ENCODE measurements around the gene C1QTNF12.
A peak's percentile ranks its signal among the peaks of the same experiment; 100 is the strongest.
"Not testable (repeated sequence)": the region's sequence is repeated elsewhere in the genome, so short reads cannot be mapped to it uniquely, and the experiment has no call there.

Gene C1QTNF12

GRCh38 chr1:1253972-1254666, 7.6 kb upstream of the C1QTNF12 start:
- DNase-seq (ENCODE audit: low spot score) (peak; percentile 65), ATAC-seq (ENCODE audit: low read depth) (no peak)
- H3K27ac ChIP-seq (ENCODE audit: poor library complexity, severe bottlenecking) = no peak overlapping the region
- TF ChIP-seq, protein P1, sequence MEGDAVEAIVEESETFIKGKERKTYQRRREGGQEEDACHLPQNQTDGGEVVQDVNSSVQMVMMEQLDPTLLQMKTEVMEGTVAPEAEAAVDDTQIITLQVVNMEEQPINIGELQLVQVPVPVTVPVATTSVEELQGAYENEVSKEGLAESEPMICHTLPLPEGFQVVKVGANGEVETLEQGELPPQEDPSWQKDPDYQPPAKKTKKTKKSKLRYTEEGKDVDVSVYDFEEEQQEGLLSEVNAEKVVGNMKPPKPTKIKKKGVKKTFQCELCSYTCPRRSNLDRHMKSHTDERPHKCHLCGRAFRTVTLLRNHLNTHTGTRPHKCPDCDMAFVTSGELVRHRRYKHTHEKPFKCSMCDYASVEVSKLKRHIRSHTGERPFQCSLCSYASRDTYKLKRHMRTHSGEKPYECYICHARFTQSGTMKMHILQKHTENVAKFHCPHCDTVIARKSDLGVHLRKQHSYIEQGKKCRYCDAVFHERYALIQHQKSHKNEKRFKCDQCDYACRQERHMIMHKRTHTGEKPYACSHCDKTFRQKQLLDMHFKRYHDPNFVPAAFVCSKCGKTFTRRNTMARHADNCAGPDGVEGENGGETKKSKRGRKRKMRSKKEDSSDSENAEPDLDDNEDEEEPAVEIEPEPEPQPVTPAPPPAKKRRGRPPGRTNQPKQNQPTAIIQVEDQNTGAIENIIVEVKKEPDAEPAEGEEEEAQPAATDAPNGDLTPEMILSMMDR (IDR thresholded peaks at IDR 0.05; ENCODE audit: poor library complexity, severe bottlenecking) = no peak
- no peak overlapping the region for H3K4me3 ChIP-seq (ENCODE audit: severe bottlenecking)
- H3K9me3 ChIP-seq (ENCODE audit: severe bottlenecking) = no peaks in the 10 kb centered on the region
- H3K4me1 ChIP-seq (ENCODE audit: insufficient read depth, poor library complexity, severe bottlenecking) = peaks cover 10% of the 10 kb centered on the region
- H3K36me3 ChIP-seq (ENCODE audit: low read depth) = peaks cover 42% of the 10 kb centered on the region
- no peaks in the 10 kb centered on the region for H3K27me3 ChIP-seq (ENCODE audit: insufficient read depth, poor library complexity, severe bottlenecking)

- Histone ChIP-seq H3K27me3 (ENCODE audit: insufficient read depth, poor library complexity, severe bottlenecking) (no peaks in the 10 kb centered on the region), H3K4me1 (ENCODE audit: insufficient read depth, poor library complexity, severe bottlenecking) (peaks cover 10% of the 10 kb centered on the region), H3K36me3 (ENCODE audit: low read depth) (peaks cover 41% of the 10 kb centered on the region), H3K9me3 (ENCODE audit: severe bottlenecking) (no peaks in the 10 kb centered on the region), H3K27ac (ENCODE audit: poor library complexity, severe bottlenecking) (no peak overlapping the region), H3K4me3 (ENCODE audit: severe bottlenecking) (no peak overlapping the region)
- ATAC-seq (ENCODE audit: low read depth) (no peak), DNase-seq (ENCODE audit: low spot score) (no peak)
- TF ChIP-seq, protein P1 (IDR thresholded peaks at IDR 0.05; ENCODE audit: poor library complexity, severe bottlenecking) = no peak
Measured at GRCh38 chr1:1253314-1253713, 6.8 kb upstream of the C1QTNF12 start.

DNA sequence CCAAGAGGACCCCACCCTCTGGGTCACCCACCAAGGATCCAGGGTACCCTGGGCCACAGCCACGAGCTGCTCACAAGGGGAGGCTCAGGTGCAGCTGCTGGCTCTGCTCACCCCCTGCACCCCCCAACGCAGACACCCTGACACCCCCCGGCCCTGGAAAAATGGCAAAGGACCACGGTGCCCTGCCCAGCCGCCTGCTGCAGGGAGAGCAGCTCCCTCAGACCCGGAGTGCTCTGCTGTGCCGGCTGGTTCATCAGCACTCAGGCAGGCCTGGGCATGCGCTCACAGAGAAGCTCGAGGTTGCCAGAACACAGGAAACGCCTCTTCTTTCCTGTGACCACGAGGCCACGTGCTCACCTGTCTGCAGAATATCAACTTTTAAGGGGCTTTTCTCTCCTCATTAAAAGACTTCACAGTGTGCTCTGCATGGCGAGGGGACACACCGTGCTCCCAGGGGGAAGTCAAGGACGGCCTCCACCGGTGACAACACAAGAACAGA, 4.3 kb upstream of the C1QTNF12 start:
- TF ChIP-seq, protein P1 (IDR thresholded peaks at IDR 0.05; ENCODE audit: poor library complexity, severe bottlenecking) = no peak
- Histone ChIP-seq H3K4me3 (ENCODE audit: severe bottlenecking) (no peak overlapping the region), H3K36me3 (ENCODE audit: low read depth) (peaks cover 30% of the 10 kb centered on the region), H3K27ac (ENCODE audit: poor library complexity, severe bottlenecking) (peak overlapping the region; percentile 44), H3K9me3 (ENCODE audit: severe bottlenecking) (no peaks in the 10 kb centered on the region), H3K4me1 (ENCODE audit: insufficient read depth, poor library complexity, severe bottlenecking) (peaks cover 10% of the 10 kb centered on the region), H3K27me3 (ENCODE audit: insufficient read depth, poor library complexity, severe bottlenecking) (no peaks in the 10 kb centered on the region)
- ATAC-seq (ENCODE audit: low read depth) (peak; percentile 93), DNase-seq (ENCODE audit: low spot score) (no peak)

GRCh38 chr1:1248009-1248913, 1.7 kb upstream of the C1QTNF12 start:
- H3K27me3 ChIP-seq (ENCODE audit: insufficient read depth, poor library complexity, severe bottlenecking); H3K4me3 ChIP-seq (ENCODE audit: severe bottlenecking); H3K9me3 ChIP-seq (ENCODE audit: severe bottlenecking); DNase-seq (ENCODE audit: low spot score); H3K27ac ChIP-seq (ENCODE audit: poor library complexity, severe bottlenecking); ATAC-seq (ENCODE audit: low read depth): not testable (repeated sequence)
- Histone ChIP-seq H3K4me1 (ENCODE audit: insufficient read depth, poor library complexity, severe bottlenecking) (peaks cover 10% of the 10 kb centered on the region), H3K36me3 (ENCODE audit: low read depth) (peaks cover 11% of the 10 kb centered on the region)

GRCh38 chr1:1247341-1247913, 905 bp upstream of the C1QTNF12 start:
- ATAC-seq (ENCODE audit: low read depth) = no peak
- peaks cover 10% of the 10 kb centered on the region for H3K4me1 ChIP-seq (ENCODE audit: insufficient read depth, poor library complexity, severe bottlenecking)

More at GRCh38 chr1:1247341-1247913, 905 bp upstream of the C1QTNF12 start:
- TF ChIP-seq, protein P1 (IDR thresholded peaks at IDR 0.05; ENCODE audit: poor library complexity, severe bottlenecking) = no peak
- no peak for DNase-seq (ENCODE audit: low spot score)
- Histone ChIP-seq H3K27ac (ENCODE audit: poor library complexity, severe bottlenecking) (no peak overlapping the region), H3K4me3 (ENCODE audit: severe bottlenecking) (no peak overlapping the region), H3K9me3 (ENCODE audit: severe bottlenecking) (no peaks in the 10 kb centered on the region), H3K36me3 (ENCODE audit: low read depth) (peaks cover 5% of the 10 kb centered on the region), H3K27me3 (ENCODE audit: insufficient read depth, poor library complexity, severe bottlenecking) (no peaks in the 10 kb centered on the region)
